Activated CD4-positive, alpha-beta T cell treated with anti-CD3 and anti-CD28 coated beads, Interleukin-2, amount 50 U/mL, for 16 hours (primary cell): ENCODE results near the gene CYB5RL.
"Not testable (repeated sequence)": the region's sequence is repeated elsewhere in the genome, so short reads cannot be mapped to it uniquely, and the experiment has no call there.

ENCODE experiments used
- DNase-seq: peaks from one replicate; pipeline ENCODE4 v3.0.0-alpha.2; 2020

CYB5RL gene

GRCh38 chr1:54180701-54181360 is 19.0 kb downstream of the CYB5RL start:
- no peak for DNase-seq

- DNase-seq = no peak
Observed at GRCh38 chr1:54178296-54179070, 21.3 kb downstream of the CYB5RL start.

DNA sequence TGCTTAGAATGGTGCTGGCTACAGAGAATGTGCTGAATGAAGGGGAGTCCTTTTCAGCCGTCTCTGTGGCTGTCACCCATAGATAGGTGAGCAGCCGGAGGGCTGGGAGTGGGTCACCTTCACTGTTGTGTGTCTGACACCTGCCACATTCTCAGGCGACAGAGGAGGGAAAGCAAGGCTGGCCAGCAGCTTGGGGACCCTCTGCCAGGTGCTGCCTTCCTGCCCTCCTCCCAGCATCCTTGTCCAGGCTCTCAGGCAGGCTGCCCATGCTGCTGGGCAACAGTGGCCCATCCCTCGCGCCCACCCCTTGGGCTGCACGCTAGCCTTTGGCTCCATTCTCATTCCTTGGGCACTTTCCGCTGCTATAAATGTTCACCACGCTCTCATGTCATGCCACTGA is 22.1 kb downstream of the CYB5RL start:
- DNase-seq = no peak

GRCh38 chr1:54176621-54177327 is 23.1 kb downstream of the CYB5RL start:
- DNase-seq = no peak

DNA sequence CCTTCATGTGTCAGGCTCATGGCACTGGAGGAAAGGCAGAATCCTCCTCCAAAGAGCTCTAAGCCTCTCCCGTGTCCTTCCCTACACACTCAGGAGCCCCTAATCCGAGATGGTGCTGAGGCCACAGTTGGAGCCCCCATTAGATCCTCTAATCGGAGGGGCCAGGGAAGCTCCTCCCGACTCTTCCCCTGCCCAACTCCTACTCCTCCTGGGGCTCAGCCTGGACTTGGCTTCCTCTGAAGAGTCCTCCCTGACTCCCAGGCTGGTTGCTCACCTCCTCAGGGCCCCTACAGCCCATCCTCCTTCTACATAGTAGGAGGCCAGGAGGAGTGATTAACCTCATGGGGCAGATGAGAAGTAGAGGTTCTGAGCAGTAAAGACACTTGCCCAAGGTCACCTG is 25.7 kb downstream of the CYB5RL start:
- no peak for DNase-seq

GRCh38 chr1:54173681-54174080 is 26.1 kb downstream of the CYB5RL start:
- no peak for DNase-seq

GRCh38 chr1:54172614-54173599 is 26.9 kb downstream of the CYB5RL start:
- no peak for DNase-seq

GRCh38 chr1:54171606-54172005 is 28.2 kb downstream of the CYB5RL start:
- no peak for DNase-seq

DNA sequence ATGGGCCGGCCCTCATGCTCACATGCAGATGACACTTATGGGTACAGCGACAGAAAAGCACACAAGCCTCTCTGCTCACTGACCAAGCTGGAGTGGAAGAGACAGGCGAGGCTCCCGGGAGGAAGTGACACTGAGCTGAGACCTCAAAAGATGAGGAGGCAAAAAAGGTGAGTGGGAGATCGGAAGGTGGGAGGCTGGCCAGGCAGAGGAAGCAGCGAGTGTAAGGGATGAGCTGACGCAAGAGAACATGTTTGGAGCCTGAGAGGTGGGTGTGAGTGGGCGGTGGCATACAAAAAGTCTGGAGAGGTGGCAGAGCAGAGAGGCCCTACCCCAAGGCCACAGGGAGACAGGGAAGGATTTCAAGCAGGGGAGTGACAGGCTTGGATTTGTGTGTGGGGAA is 28.8 kb downstream of the CYB5RL start:
- DNase-seq = no peak

- no peak for DNase-seq
Observed at GRCh38 chr1:54169068-54169467, 30.8 kb downstream of the CYB5RL start.

DNA sequence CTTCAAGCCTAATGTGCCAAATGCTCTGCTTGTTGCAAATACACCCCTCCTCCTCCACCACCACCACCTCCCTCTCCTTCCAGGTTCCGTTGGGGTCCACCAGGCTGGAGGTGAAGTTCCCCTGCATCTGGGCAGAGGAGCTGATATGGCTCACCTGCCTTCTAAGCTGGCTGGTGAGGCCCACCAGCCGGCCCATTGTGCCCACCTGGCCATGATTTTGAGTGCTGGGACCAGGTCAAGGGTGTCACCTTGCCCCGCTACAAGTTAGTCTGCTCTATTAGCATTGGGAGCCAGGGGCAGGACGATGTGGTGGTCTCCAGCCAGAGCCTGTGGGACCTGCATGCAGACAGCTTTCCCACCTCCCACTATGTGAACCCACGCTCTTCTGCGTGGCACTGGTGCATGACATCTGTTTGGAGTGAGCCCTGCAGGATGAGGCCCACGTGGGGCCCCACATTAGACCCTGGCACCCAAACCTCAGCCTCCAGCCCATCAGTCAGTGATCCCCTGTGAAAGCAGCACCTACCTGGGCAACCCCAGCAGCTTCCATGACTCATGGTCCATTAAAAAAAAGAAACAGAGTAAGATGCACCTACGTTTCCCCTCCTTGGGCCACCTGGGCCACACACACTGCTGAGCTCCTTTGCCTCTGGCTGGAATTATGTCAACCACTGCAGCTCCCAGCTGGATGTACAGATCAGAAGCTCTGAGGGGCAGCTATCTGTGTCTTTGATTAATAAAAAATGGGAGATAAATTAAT is 31.4 kb downstream of the CYB5RL start:
- no peak for DNase-seq

GRCh38 chr1:54167422-54168139 is 32.2 kb downstream of the CYB5RL start:
- DNase-seq = no peak

DNA sequence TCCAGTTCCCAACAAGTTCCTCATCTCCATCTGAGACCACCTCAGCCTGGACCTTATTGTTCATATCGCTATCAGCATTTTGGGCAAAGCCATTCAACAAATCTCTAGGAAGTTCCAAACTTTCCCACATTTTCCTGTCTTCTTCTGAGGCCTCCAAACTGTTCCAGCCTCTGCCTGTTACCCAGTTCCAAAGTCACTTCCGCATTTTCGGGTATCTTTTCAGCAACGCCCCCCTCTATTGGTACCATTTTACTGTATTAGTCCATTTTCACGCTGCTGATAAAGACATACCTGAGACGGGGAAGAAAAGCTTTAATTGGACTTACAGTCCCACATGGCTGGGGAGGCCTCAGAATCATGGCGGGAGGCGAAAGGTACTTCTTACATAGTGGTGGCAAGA is 33.5 kb downstream of the CYB5RL start:
- DNase-seq = not testable (repeated sequence)

GRCh38 chr1:54165146-54165545 is 34.7 kb downstream of the CYB5RL start:
- no peak for DNase-seq

GRCh38 chr1:54163573-54163972 is 36.3 kb downstream of the CYB5RL start:
- no peak for DNase-seq

DNA sequence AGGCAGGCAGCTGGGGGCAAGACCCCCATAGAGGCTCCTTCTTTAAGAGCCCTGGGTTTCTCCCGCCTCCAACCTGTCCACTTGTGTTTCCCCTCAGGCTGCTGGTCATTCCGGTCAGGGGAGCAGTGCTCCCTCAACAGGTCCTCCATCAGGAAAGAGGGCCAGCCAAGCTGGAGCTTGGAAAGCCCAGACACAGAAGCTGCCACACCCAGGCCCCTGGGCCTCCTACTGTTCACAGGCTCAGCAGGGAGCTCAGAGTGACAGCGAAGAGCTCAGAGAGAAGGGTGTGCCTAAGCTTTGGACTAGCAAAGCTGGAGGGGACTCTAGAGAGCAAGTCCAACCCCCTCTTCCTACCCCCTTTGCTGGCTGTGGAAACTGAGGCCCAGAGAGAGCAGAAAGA is 36.8 kb downstream of the CYB5RL start:
- no peak for DNase-seq

- no peak for DNase-seq
Observed at GRCh38 chr1:54161495-54162168, 38.2 kb downstream of the CYB5RL start.

DNA sequence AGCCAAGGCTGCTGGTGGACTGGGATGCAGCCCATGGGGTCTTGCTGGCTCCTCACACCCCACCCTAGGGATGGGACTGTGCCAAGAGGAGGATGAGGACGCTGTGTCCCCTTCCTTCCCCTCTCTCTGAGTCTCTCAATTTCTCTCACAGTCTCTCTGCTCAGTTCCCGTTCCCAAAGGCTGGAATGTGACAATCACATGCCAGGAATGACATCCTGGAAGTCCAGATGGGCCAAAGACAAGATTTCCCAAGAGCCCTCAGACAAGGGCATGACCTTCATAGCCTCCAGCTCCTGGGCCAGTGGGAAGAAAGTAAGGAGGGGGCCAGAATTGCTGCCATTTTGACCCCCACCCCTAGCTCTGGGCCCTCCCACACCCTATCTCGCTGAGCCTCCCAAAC is 39.5 kb downstream of the CYB5RL start:
- DNase-seq = no peak

- no peak for DNase-seq
Observed at GRCh38 chr1:54159733-54160316, 40.0 kb downstream of the CYB5RL start.

DNA sequence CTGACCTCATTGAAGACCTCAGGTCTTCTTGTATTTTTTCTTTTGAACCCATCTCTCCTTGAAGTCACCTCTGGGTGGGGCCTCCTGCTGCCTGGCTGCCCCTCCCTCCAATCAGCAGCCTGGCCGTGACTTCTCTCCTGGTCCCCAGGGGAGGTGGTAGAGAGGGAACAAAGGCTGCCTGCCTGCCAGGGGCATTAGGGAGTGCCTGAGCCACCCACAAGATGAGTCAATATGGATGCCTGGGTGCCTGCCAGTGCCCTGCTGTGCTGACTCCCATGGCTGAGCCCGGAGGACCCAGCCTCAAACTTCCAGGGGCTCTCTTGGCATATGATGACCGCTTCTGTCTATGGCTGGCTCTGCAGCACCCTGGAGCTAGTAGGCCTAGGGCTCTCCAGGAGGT is 41.8 kb downstream of the CYB5RL start:
- no peak for DNase-seq
